HG03196 (cell line): Measurements from ENCODE around the gene TBRG4.
"Not testable (repeated sequence)": the region's sequence is repeated elsewhere in the genome, so short reads cannot be mapped to it uniquely, and the experiment has no call there.

ENCODE experiments used
- ATAC-seq: cut with Tn5 transposase; IDR thresholded peaks from one replicate; pipeline ENCODE4 v1.9.1; 2021; ENCODE audit not compliant: unreplicated experiment

The TBRG4 gene

DNA sequence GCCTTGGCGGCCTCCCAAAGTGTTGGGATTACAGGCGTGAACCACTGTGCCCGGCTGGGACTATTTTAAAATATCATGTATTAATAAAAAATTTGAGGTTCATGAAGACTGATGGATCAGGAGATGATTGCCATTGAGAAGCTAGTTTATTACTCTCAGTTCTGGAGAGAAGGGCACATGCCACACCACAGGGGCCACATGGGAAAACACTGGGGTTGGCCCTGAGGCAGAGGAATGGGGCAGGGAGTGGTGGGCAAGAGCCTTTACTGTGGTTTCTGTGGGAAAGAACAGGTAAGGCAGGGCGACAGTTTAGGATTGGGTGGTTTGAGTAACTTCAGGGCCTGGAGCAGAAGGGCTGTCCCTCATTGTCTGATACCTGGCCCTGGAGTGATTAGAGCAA, 6.8 kb upstream of the TBRG4 start:
- ATAC-seq: no peak

DNA sequence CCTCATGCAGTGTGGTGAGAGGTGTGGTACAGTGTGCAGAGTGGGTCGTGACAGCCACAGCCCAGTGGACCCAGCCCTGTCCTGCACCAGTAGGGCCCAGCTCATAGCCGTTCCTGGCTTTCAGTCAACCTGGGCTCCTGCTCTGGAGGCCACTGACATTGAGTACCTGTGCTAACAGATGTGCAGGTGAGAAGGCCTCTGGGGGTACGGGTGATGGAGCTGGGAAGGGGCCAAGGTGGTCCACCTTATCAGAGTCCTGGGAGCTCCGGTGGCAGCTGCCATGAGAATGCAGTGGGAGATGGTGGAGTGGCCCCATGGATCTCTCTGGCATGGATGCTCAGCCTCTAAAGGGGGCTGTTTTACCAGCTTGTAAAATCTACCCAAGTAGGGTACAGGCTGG, 6.1 kb upstream of the TBRG4 start:
- no peak for ATAC-seq

DNA sequence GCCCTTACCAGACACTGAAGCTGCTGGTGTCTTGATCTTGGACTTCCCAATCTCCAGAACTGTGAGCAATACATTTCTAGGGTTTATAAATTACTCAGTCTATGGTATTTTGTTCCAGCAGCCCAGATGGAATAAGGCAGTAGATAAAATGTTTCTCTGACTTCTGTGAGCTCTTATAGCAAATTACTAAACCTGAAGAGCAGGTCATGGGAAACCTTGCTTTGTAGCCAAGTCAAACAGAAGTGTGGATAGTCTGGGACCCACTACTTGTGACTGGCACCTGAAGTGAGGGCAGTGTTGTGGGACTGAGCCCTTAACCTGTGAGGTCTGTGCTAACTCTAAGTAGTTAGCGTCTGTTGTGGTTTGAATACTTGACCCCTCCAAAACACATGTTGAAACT, 4.6 kb upstream of the TBRG4 start:
- no peak for ATAC-seq

DNA sequence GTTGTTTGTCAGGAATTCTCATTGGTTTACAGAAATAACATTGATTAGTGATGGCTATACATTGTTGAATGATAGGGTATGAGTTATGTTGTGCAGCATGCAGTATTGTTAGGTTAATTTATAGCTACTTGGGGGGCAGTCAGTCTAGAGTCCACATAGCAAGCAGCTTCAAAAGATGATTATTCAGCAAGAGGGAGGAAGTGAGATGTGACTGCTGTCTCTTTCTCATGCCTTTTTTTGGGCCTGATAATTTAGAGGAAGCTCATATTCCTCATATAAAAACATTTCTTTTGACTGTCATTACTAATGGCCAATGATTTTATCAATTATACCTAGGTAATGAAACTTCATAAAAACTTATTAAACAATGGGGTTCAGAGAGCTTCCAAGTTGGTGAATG, 3.4 kb upstream of the TBRG4 start:
- no peak for ATAC-seq

DNA sequence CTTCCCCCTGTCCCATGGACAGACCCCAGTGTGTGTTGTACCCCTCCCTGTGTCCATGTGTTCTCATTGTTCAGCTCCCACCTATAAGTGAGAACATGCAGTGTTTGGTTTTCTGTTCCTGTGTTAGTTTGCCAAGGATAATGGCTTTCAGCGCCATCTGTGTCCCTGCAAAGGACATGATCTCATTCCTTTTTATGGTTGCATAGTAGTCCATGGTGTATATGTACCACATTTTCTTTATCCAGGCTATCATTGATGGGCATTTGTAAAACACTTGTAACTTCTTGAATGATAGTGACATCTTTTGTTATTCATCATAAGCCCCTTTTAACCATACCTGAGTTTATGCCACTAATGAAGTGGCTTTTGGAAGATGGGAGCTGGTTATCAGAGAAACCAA, 2.8 kb upstream of the TBRG4 start:
- not testable (repeated sequence) for ATAC-seq

DNA sequence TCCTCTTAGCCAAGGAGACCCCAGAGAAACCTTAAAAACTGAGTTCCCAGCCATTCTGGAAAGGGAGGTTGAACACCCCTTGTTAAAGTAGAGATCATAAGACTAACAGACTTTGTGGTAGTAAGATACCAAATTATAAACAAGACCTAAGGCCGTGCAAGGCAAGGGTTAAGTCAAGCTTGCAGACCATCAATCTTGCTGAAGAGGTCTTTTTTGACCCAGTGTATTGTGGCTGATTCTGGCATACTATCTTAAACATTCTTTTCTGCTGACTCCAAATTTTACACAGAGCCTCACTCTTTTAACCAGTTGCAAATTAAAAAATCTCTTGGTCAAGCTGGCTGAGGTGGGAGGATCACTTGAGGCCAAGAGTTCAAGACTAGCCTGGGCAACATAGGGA, 1.2 kb upstream of the TBRG4 start:
- no peak for ATAC-seq

DNA sequence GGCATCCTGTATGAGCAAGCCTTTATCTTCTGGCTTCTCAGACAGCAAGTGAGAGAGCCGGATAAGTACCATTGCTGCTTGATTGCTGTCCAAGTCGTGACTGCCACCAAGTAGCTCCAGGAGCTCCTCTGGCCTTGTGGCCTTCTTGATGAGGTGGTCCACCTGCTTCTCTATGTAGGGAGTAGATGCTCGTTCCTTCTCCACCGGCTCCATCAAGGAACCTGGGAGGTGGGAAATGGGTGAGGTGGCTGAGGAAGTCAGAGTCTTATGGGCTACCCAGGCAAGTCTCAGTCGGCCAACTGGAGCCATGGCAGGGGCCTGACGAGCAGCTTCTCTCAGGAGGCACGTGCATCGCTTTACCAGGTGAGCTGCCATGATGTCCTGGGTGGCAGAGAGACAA, 2.6 kb downstream of the TBRG4 start:
- ATAC-seq: no peak

DNA sequence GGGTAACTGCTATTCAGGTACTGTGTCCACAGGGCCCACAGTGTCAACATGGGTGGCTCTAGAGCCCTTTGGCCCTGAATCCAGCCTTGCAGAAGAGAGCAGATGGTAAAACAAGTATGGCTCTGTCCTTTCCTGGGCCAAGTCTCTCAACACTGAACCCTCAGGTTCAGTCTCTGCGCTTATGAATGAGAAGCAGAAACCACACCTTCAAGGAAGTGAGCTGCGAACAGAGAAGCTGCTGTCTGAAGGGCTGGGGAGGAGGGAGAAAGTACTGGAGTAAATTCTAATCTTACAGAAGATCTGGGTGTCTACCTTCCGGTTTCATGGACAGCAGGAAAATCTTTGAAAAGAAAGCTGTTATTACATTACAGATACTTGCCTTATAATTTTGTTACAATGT, 4.1 kb downstream of the TBRG4 start:
- ATAC-seq: no peak

DNA sequence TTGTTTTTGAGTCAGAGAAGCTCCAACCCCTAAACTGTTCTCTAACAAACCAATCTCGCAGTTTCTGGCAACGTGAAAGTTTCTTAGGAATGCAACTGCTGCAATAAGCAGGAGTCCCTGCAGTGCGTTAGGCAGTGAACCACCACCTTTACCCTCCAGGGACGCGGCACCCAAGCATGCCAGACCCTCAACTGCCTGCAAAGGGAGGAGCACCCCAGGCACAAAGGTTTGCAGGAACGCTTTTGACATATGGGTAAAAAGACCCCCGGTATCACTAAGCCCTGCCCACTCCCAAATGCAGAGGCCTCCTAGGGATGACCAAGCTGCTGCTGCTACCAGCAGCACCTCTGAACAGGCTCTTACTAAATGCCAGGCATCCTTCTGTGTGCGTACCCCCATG, 4.7 kb downstream of the TBRG4 start:
- no peak for ATAC-seq

DNA sequence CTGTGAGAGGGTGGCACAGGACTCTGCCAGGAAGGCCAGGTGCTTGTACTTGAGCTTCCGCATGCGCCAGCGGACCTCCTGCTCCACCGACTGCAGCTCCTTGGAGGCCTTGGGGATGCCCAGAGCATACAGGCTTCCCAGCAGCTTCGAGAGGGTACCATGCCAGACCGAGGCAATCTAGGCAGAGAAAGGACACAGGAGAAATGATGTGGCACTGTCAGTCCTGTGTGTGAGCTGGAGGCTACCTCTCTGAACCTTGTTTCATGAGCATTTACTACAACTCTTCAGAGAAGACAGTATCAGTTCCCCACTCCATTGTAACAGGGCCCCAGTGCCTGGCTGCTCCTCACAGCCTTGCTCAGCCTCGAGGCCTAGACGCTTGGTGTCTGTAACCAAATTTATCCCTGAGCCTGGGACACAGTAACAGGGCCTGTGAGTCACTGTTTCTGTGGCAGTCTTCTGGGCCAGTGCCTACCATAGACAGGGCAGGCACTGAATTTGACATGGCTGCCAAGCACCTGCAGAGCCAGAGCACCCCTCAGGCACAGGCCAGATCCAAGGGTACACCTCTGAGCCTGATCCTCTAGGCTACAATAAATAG, 5.8 kb downstream of the TBRG4 start:
- no peak for ATAC-seq

DNA sequence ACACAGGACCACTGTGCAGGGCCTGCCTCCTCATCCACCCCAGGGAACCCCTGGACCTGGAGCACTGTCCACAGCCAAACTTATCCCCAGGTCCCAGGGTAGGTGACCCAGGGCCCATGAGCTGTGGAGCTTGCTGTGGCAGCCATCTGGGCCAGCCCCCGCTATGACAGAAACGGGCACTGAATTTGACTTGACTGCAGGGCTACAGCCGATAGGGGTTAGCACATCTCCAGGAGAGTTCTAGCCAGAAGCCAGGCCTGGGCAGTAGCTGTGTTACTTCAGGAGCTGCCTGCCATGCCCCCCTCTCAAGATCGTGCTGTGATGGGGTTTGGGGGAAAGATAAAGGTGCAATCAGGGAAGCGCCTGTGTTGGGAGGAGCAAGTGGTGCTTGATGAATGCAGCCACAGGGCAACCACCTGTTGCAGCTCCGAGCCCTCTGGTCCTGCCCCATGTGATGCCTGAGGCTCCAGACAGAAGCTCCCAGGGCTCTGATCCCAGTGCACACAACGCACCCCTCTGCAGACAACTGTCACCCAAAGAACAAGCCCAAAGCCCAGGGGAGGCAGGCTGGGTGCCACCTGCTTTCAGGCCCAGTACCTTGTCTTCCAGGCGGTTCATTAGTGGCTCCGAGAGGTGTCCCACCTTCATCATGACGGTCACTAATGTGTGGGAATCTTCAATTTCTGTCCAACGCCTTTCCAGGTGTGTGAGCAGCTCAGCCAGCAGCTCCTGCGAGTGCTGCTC, 6.5 kb downstream of the TBRG4 start:
- no peak for ATAC-seq

DNA sequence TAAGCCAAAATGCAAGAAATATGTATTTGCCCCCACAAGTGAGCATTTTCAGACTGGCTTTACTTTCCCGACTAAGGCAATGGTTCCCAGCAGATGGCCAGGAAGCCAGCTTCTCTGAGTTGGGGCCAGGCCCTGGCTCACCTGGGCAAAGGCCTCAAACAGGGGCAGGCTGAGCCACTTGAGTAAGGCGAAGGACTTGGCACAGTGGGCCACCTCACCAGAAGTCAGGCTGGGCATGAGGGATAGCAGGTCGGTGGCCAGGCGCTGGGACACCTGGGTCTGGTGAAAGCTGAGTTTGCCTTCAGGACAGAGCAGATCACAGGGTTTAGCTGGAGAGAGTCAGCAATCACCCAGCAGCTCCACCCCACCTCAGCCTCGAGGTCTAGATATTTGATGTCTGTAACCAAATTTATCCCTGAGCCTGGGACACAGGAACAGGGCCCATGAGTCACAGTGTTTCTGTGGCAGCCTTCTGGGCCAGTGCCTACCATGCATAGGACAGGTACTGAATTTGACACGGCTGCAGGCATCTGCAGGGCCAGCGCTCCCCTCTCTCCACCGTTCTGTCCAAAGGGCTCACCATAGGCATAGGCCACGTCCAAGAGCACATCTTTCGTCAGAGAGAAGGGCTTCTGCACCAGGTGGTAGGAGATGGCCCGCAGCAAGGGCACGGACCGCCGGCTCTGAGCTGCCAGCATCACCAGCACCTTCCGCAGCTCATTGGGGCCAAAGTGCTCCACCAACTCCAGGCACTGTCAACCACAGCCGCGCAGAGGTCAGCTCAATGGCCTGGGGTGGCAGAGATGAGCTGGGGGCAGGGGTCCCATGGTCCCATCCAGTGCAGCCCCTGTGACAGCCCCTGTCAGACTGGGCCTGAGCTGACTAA, 7.3 kb downstream of the TBRG4 start:
- no peak for ATAC-seq

DNA sequence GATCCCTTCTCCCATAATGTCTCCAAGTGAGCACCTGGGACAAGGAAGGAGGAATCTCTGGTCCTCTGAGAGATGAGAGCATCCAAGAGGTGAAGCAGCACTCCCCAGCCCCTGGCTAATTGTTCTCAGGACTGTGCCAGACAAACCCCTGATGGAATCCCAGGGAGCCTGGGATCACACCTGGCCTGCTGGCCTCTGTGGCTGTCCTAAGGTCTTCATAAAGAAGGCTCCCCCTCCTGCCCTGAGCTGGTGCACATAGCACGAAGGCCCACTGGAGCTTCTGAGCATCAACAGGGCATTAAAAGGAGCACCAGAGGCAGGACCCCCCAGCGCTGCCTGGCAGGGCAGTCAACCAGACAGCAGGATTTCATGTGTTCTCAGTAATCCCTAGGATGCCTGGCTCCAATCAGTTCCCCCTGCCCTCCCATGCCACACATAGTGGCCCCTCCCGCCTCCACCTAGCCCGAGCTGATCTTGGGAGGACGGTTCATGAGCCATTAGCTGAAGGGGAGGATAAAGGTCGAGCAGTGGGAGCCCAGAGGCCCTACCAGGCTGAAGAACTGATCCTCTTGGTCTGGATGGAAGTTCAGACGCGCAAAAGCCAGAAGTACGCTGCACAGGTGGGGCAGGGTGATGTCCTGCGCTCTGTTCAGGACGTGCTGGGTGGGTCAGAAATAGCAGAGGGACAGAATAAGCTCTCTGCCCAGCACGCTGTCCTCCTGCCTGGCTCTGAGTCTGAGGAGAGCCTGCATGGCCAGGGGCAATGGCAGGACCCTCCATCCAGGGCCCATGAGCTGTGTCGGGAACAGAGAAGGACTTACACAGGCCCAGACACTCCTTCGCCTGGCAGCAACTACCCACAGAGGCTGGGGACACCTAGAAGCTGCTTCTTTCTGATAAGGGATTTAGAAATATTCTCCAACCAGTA, 8.4 kb downstream of the TBRG4 start:
- ATAC-seq: no peak

DNA sequence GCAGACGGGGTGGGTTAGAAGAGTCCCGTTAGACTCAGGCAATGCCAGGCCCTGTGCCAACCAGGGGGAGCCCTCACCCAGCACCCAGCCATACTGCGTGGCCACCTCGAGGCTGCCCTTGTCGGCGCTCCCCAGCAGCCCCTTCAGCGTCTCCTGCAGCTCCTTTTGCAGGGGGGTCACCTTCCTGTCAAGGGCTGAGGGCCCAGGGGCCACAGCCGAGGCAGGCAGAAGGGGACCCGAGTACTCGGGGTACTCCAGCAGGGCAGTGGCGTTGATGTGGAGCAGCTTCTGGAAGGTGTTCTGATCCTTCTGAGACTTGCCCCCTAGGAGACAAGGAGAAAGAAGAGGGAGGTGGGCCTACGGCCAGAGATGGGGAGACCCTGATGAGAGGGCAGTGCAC, 9.7 kb downstream of the TBRG4 start:
- no peak for ATAC-seq

DNA sequence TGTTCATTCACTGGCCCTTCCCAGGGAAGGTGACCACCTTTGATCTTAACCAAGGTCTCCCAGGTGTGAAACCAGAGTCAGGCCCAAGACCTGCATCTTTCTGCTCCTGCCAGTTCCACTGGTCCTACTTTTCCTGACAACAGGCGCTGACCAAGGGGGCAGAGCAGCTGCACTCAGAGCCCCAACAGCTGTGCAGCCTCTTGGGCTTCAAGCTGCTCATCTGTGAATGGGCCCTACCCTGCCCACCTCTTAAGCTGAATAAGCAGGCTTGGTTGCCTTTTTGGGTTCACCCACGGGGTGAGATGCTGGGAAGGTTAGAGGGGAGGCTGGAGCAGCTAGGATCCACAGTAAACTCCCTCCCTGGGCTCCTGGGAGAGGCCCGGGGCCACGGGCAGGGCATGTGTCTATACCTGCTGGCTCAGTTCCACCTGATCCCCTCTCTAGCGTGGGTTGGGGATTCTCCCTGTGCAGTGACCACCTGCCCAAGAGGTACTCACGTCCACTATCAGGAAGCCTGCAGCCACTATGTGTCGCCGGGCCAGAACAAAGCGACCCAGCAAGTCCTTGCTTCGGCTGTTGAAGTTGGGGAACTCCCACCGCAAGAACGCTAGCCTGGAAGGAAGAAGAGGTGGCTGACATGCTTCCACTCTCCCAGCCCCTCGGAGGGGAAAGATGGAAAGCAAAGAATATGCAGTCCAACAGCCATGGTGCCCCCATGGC, 10.6 kb downstream of the TBRG4 start:
- no peak for ATAC-seq

DNA sequence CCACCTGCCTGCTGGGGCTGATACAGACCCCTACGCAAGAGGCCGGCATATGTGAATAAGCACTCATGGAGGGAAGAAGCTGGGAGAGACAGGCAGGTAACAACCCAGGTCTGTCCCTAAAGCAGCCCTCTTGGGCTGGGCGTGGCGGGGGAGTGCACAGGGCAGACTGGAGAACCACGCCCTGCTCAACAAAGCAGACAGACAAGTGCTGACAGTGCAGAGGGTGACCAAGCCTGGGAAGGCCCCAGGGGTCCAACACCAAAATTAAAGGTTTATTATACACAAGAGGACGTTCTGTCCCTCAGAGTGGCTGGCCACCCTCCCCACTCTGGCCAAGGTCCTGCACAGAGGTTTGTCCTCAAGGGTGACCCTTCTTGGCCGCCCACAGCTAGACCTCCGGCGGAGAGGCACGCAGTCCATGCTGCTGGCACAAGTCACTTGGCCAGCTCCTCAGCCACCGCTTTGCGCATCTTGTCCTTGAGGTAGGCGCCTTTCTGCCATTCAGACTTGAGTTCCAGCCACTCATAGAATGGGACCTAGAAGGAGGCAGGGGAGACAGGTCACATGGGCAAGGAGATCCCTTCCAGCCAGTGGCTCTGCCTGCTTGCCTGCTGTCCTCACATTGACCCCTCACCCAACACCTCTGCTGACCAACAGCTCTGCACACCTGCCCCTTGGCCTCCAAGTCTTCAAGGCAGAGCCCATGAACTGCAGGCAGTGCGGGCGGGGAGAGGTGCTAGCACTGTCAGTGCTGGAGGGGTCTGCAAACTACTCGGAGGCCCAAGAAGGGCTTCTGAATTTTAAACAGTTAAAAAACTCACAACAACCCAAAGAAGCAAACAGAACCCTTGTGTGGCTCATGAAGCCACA, 11.4 kb downstream of the TBRG4 start:
- ATAC-seq: no peak

DNA sequence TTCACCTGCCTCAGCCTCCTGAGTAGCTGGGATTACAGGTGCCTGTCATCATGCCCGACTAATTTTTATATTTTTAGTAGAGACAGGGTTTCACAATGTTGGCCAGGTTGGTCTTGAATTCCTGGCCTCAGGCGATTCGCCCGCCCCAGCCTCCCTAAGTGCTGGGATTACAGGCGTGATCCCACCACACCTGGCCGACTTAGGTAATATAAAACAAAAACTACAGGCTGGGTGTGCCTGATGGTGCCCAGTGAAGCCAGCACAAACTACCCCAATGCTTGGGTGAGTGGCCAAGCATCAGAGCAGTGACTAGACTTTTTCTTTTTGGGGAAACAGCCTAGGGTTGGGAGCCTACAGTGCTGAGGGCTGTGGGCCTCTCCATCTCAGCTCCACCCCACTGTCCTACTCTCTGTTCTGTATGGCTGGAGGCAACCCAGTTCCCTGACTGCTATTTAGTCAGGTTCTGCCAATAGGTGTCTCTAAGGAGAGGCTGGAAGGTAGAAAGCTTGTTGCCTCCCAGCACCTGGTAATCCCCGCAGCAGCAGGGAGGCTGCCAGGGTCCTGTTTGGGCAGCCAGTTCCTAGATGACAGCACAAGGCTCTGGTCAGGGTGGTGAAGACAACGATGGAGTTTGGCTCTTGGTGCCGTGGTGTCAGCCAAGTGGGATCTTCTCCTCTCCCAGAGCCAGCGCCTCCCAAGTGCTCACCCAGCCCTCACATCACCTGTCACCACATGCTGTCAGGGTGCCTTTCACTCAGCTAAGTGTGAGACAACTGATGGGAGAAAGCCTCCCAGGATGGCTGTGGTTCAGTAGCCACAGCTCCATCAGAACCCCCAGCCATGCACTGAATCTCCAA, 12.3 kb downstream of the TBRG4 start:
- ATAC-seq: no peak

DNA sequence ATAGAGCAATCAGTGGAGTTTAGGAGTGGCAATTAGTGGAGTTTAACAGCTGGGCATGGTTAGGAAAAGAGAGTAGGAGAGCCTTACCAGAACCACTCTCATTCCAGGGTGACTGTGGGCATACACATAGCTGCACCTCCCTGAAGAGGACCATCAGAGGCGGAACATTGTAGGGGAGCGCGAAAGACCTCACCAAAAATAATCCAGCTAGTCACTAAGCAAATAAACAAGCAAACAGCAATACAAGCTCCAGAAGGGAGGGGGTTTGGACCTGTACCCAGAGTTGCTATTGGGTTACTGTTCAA, 18.6 kb downstream of the TBRG4 start:
- ATAC-seq: no peak
